Uterus (tissue), 2 donors: Measurements from ENCODE around the gene TMEM233.

Experiments used
- POLR2A ChIP-seq, 2 donors: fragments of 450-650 bp; IDR thresholded peaks; one replicate each; pipeline ENCODE4 v1.6.1; 2016; ENCODE audit warnings: antibody characterized with exemption in 2 of 2, mild to moderate bottlenecking in 1 of 2, moderate library complexity in 1 of 2
- TF ChIP-seq, protein P1 (sequence below), 4 experiments: fragments of 200-600 bp in 2 of 4; fragments of 450-650 bp in 2 of 4; sonication (generic) in 2 of 4; IDR thresholded peaks; one replicate each; pipeline ENCODE4 v1.5.1; 2016 to 2019; ENCODE audit warnings: antibody characterized with exemption in 4 of 4, mild to moderate bottlenecking in 2 of 4, moderate library complexity in 1 of 4

DNA sequence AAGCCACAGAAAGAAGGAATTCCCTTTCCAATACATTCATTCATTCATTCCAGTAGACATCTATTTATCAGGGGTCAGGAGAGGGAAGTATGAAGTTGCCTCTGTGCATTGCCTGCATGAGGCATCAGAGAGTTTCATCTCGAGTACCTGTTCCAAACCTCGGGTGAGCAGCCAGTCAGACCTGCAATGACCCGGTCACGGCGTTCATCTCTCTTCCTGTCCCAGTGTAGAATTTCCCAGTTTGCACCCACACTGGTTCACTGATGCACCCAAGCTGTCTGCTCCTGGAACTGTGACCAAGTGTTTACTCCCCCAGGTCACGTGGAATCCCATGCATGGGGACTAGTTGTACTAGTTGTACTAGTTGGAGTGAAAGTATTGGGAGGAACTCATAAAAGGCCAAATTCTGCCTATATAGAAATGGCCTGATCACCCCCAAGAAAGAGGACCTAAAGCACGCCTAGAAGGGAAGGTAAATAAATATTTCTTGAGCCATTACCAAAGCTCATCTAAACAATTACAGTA is 52.0 kb downstream of the TMEM233 start:
- TF ChIP-seq, protein P1, sequence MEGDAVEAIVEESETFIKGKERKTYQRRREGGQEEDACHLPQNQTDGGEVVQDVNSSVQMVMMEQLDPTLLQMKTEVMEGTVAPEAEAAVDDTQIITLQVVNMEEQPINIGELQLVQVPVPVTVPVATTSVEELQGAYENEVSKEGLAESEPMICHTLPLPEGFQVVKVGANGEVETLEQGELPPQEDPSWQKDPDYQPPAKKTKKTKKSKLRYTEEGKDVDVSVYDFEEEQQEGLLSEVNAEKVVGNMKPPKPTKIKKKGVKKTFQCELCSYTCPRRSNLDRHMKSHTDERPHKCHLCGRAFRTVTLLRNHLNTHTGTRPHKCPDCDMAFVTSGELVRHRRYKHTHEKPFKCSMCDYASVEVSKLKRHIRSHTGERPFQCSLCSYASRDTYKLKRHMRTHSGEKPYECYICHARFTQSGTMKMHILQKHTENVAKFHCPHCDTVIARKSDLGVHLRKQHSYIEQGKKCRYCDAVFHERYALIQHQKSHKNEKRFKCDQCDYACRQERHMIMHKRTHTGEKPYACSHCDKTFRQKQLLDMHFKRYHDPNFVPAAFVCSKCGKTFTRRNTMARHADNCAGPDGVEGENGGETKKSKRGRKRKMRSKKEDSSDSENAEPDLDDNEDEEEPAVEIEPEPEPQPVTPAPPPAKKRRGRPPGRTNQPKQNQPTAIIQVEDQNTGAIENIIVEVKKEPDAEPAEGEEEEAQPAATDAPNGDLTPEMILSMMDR (IDR thresholded peaks at IDR 0.05) = no peak
- TF ChIP-seq POLR2A (IDR thresholded peaks at IDR 0.05) = no peak
